SK-N-SH (cell line): ENCODE results near the gene IL5. TPM values are rescaled to one million over a fixed set of nuclear protein-coding genes. Genes with fewer than 3 reads are reported as not detected.

Experiments used
- CTCF ChIA-PET: fragments of 300-600, 350-600 bp; formaldehyde crosslinking; extraction: SDS; loops from one replicate; lab custom pipeline; 2021; lab: Yijun Ruan, JAX
- POLR2A ChIA-PET: fragments of 350-600 bp; sonication (Branson Sonifier 250); formaldehyde crosslinking; extraction: SDS; loops from one replicate; lab custom pipeline; 2020; ENCODE audit warnings: antibody characterized with exemption, inconsistent platforms; lab: Yijun Ruan, JAX
- DNase-seq: peaks from one replicate; pipeline ENCODE4 v3.0.0; 2012
- H2AFZ ChIP-seq: fragments of 200-600 bp; sonication (generic); 2 replicates; pipeline ENCODE4 v1.8.1; 2016; ENCODE audit warnings: antibody characterized with exemption, mild to moderate bottlenecking, low read depth
- H3F3A ChIP-seq: fragments of 200-600 bp; sonication (generic); replicated peaks from 2 replicates; pipeline ENCODE3; 2016; ENCODE audit warnings: antibody characterized with exemption, mild to moderate bottlenecking; ENCODE audit not compliant: insufficient read depth
- H3K27ac ChIP-seq, 2 experiments: fragments of 200-500 bp in 1 of 2; fragments of 200-600 bp in 1 of 2; sonication (Bioruptor generic) in 1 of 2; sonication (generic), shearing (Covaris generic) in 1 of 2; 2 replicates each; pipeline versions ENCODE4 v1.5.1 to v1.6.1; 2014 to 2016; ENCODE audit warnings: low read depth in 2 of 2, inconsistent platforms in 1 of 2, low read length in 1 of 2, mild to moderate bottlenecking in 1 of 2, mixed read lengths in 1 of 2
- H3K27me3 ChIP-seq: fragments of 200-600 bp; sonication (generic), shearing (Covaris generic); 2 replicates; pipeline ENCODE4 v1.6.1; 2016; ENCODE audit warnings: mixed run types; ENCODE audit not compliant: insufficient read depth
- H3K36me3 ChIP-seq, 2 experiments: fragments of 200-500 bp in 1 of 2; fragments of 200-600 bp in 1 of 2; sonication (Bioruptor generic) in 1 of 2; sonication (generic) in 1 of 2; replicated peaks in 1 of 2; 2 replicates each; pipeline versions ENCODE3 to v1.5.1; 2014 to 2016; ENCODE audit warnings: low read length in 1 of 2, mild to moderate bottlenecking in 1 of 2; ENCODE audit not compliant: insufficient read depth in 2 of 2, control insufficient read depth in 1 of 2
- H3K4me1 ChIP-seq, 2 experiments: fragments of 200-500 bp in 1 of 2; fragments of 200-600 bp in 1 of 2; sonication (Bioruptor generic) in 1 of 2; sonication (generic), shearing (Covaris generic) in 1 of 2; 2 replicates each; pipeline versions ENCODE4 v1.5.1 to v1.6.1; 2014 to 2016; ENCODE audit warnings: low read depth in 1 of 2, low read length in 1 of 2, mixed run types in 1 of 2; ENCODE audit not compliant: insufficient read depth in 2 of 2, control insufficient read depth in 1 of 2
- H3K4me2 ChIP-seq: fragments of 200-600 bp; sonication (generic), shearing (Covaris generic); 2 replicates; pipeline ENCODE4 v1.6.1; 2017; ENCODE audit warnings: mixed run types
- H3K4me3 ChIP-seq, 2 experiments: fragments of 200-500 bp in 1 of 2; fragments of 200-600 bp in 1 of 2; sonication (Bioruptor generic) in 1 of 2; sonication (generic), shearing (Covaris generic) in 1 of 2; 2 replicates each; pipeline versions ENCODE4 v1.5.1 to v1.8.1; 2014 to 2016; ENCODE audit warnings: low read depth in 2 of 2, inconsistent platforms in 1 of 2, low read length in 1 of 2, mild to moderate bottlenecking in 1 of 2, mixed read lengths in 1 of 2, moderate library complexity in 1 of 2
- H3K79me2 ChIP-seq: fragments of 200-600 bp; sonication (generic); 2 replicates; pipeline ENCODE4 v1.8.1; 2017; ENCODE audit warnings: mild to moderate bottlenecking; ENCODE audit not compliant: insufficient read depth
- H3K9ac ChIP-seq: fragments of 200-600 bp; sonication (generic); 2 replicates; pipeline ENCODE4 v1.6.1; 2017; ENCODE audit warnings: mixed run types
- H3K9me2 ChIP-seq: fragments of 200-600 bp; sonication (generic); 2 replicates; pipeline ENCODE4 v1.6.1; 2017; ENCODE audit warnings: mixed run types
- H3K9me3 ChIP-seq: fragments of 200-600 bp; sonication (generic); 2 replicates; pipeline ENCODE4 v1.6.1; 2017; ENCODE audit warnings: mixed run types, mild to moderate bottlenecking, moderate library complexity
- H4K20me1 ChIP-seq: fragments of 200-600 bp; sonication (generic); 2 replicates; pipeline ENCODE4 v1.6.1; 2017; ENCODE audit warnings: mild to moderate bottlenecking, mixed run types; ENCODE audit not compliant: insufficient read depth
- CTCF ChIP-seq: fragments of 200-600 bp; sonication (generic); IDR thresholded peaks from 2 replicates; pipeline ENCODE4 v1.6.1; 2017; ENCODE audit warnings: antibody characterized with exemption, mild to moderate bottlenecking, moderate library complexity
- EP300 ChIP-seq, 2 experiments: IDR thresholded peaks; 2 replicates each; pipeline versions ENCODE4 v1.4.0 to v1.6.1; 2012; ENCODE audit warnings: borderline replicate concordance in 1 of 2, low read depth in 1 of 2, low read length in 1 of 2
- EZH2phosphoT487 ChIP-seq: fragments of 200-600 bp; sonication (generic); IDR thresholded peaks from 2 replicates; pipeline ENCODE4 v1.6.1; 2017; ENCODE audit warnings: low read depth, mixed run types, mild to moderate bottlenecking, antibody characterized with exemption, moderate library complexity, borderline replicate concordance
- FOSL2 ChIP-seq: IDR thresholded peaks from 2 replicates; pipeline ENCODE4 v1.4.0; 2012; ENCODE audit warnings: low read depth, mild to moderate bottlenecking, moderate library complexity, borderline replicate concordance
- GATA2 ChIP-seq: sonication (generic); formaldehyde crosslinking; IDR thresholded peaks from 2 replicates; pipeline ENCODE4 v1.5.0; 2020; ENCODE audit warnings: mild to moderate bottlenecking, missing genetic modification reagents
- JUND ChIP-seq: IDR thresholded peaks from 2 replicates; pipeline ENCODE4 v1.4.0; 2012
- MAX ChIP-seq: IDR thresholded peaks from 2 replicates; pipeline ENCODE4 v1.4.0; 2012; ENCODE audit warnings: low read depth
- NFIC ChIP-seq: IDR thresholded peaks from 2 replicates; pipeline ENCODE4 v1.4.0; 2012; ENCODE audit warnings: borderline replicate concordance
- PBX3 ChIP-seq: IDR thresholded peaks from 2 replicates; pipeline ENCODE4; 2012
- POLR2AphosphoS5 ChIP-seq: IDR thresholded peaks from 2 replicates; pipeline ENCODE4 v1.6.1; 2012; ENCODE audit warnings: low read depth, low read length
- RAD21 ChIP-seq: IDR thresholded peaks from 2 replicates; pipeline ENCODE4 v1.6.1; 2012; ENCODE audit warnings: mild to moderate bottlenecking, low read length
- RCOR1 ChIP-seq: fragments of 150-350 bp; IDR thresholded peaks from 2 replicates; pipeline ENCODE4 v1.6.1; 2017; ENCODE audit warnings: antibody characterized with exemption, low read length
- REST ChIP-seq: IDR thresholded peaks from 2 replicates; pipeline ENCODE4 v1.6.1; 2012; ENCODE audit warnings: mild to moderate bottlenecking, low read depth, low read length, moderate library complexity
- RFX5 ChIP-seq: IDR thresholded peaks from 2 replicates; pipeline ENCODE4 v1.6.1; 2012; ENCODE audit warnings: mild to moderate bottlenecking, improper control_type of control experiment, low read length
- TCF12 ChIP-seq: IDR thresholded peaks from 2 replicates; pipeline ENCODE4 v1.4.0; 2012
- ZBTB33 ChIP-seq: IDR thresholded peaks from 2 replicates; pipeline ENCODE4 v1.4.0; 2012; ENCODE audit warnings: low read depth, borderline replicate concordance
- WGBS: methylation state at CpG from one replicate; pipeline ENCODE4 v1.1.6; 2017; ENCODE audit warnings: low lambda C conversion rate; 5-methylcytosine and 5-hydroxymethylcytosine counted together
- polyA plus RNA-seq, 3 experiments: library from polyadenylated mRNA; depleted of rRNA; stranded (reverse); fragments of >200 nt; gene quantifications; 2 replicates each; pipeline ENCODE4 v1.2.3, GENCODE V29; 2012

Gene IL5
- polyA plus RNA-seq, 1 of the 3 experiments (the other 2 are of a cell fraction): not detected

- Histone ChIP-seq H3K27ac (no peak overlapping the region), H3K9ac (no peak overlapping the region), H3K27me3 (no peaks in the 10 kb centered on the region), H3F3A (peaks cover 11% of the 10 kb centered on the region), H3K9me3 (peaks cover 29% of the 10 kb centered on the region), H3K36me3 (no peaks in the 10 kb centered on the region), H3K4me1 (no peaks in the 10 kb centered on the region; a peak in 1 of 4 replicates), H3K4me2 (no peak overlapping the region), H3K79me2 (no peaks in the 10 kb centered on the region), H2AFZ (no peak overlapping the region), H3K4me3 (no peak overlapping the region), H4K20me1 (no peaks in the 10 kb centered on the region), H3K9me2 (no peaks in the 10 kb centered on the region)
- TF ChIP-seq TCF12 (peak; percentile 37; the same call in 1 of the 2 replicates), PBX3 (peak; percentile 56; the same call in 1 of the 2 replicates), ZBTB33 (no peak), RCOR1 (no peak), GATA2 (CRISPR knock-in tag) (no peak), FOSL2 (0 out of 2 replicates have a peak, but pooled peaks have one; percentile 19), JUND (peak; percentile 35)
- ChIA-PET POLR2A (no interaction called here), CTCF (interaction anchor here (0.9 to 4.2 kb wide), 6 partner anchors 9 to 310 kb away, joined by 3 to 22 read pairs (median 4); no protein-coding TSS in a partner anchor)
- no peak for DNase-seq
Measured at GRCh38 chr5:132510076-132510475, 33.2 kb downstream of the IL5 start.

- Histone ChIP-seq H3K9me2 (no peaks in the 10 kb centered on the region), H3K36me3 (no peaks in the 10 kb centered on the region), H3K27me3 (no peaks in the 10 kb centered on the region), H3K4me2 (peak overlapping the region; percentile 47; the same call in 1 of the 2 replicates), H3K9ac (no peak overlapping the region), H3K79me2 (no peaks in the 10 kb centered on the region), H3K27ac (peak overlapping the region; percentile 3 to 52; a peak in 3 of 4 replicates), H3K4me1 (no peaks in the 10 kb centered on the region; a peak in 1 of 4 replicates), H3K4me3 (peak overlapping the region in 1 of 2 experiments; percentile 4; a peak in 1 of 4 replicates), H4K20me1 (no peaks in the 10 kb centered on the region), H2AFZ (peak overlapping the region; percentile 52), H3F3A (peaks cover 11% of the 10 kb centered on the region), H3K9me3 (peaks cover 8% of the 10 kb centered on the region; the same call in 1 of the 2 replicates)
- ChIA-PET CTCF (interaction anchor here (0.6 to 12.3 kb wide), 21 partner anchors 9 to 325 kb away, joined by 3 to 189 read pairs (median 3); partner anchors contain the start of genes IRF1 and P4HA2), POLR2A (interaction anchor here (1.1 kb wide), 2 partner anchors 9 to 16 kb away, joined by 3 read pairs; partner anchors contain the start of gene IRF1)
- WGBS: 35% methylated on average over 1 of the region's 1 CpG
- peak; percentile 48 for DNase-seq
- TF ChIP-seq PBX3 (no peak), CTCF (peak; percentile 69), NFIC (no peak), REST (no peak), EP300 (IDR thresholded peaks at IDR 0.05; ENCODE audit: borderline replicate concordance in 1 of 2, low read depth in 1 of 2, low read length in 1 of 2) (no peak), RFX5 (no peak), RAD21 (peak; percentile 45), POLR2AphosphoS5 (no peak), TCF12 (no peak), MAX (no peak), EZH2phosphoT487 (no peak)
Measured at GRCh38 chr5:132506094-132506692, 37.1 kb downstream of the IL5 start.
